HG03457 (cell line): ENCODE results near the gene PDE1A.

Experiments
- ATAC-seq: cut with Tn5 transposase; IDR thresholded peaks from one replicate; pipeline ENCODE4 v1.9.1; 2021; ENCODE audit warnings: moderate number of reproducible peaks; ENCODE audit not compliant: unreplicated experiment

Gene PDE1A

GRCh38 chr2:182426918-182427240, at the start of gene PDE1A:
PDE1A (minus strand) TSS chr2:182427036.
- no peak for ATAC-seq

GRCh38 chr2:182473635-182474034, 46.8 kb upstream of the PDE1A start:
- ATAC-seq, result no peak

- ATAC-seq, result no peak
Observed at GRCh38 chr2:182463760-182464159, 36.9 kb upstream of the PDE1A start.

- ATAC-seq, result no peak
Observed at GRCh38 chr2:182456784-182457183, 29.9 kb upstream of the PDE1A start.

GRCh38 chr2:182452456-182452990, 25.7 kb upstream of the PDE1A start:
- no peak for ATAC-seq

GRCh38 chr2:182448371-182448770, 21.5 kb upstream of the PDE1A start:
- ATAC-seq, result no peak

GRCh38 chr2:182447863-182448262, 21.0 kb upstream of the PDE1A start:
- no peak for ATAC-seq

GRCh38 chr2:182447163-182447562, 20.3 kb upstream of the PDE1A start:
- no peak for ATAC-seq

- no peak for ATAC-seq
Observed at GRCh38 chr2:182446087-182446486, 19.3 kb upstream of the PDE1A start.

GRCh38 chr2:182445391-182445965, 18.6 kb upstream of the PDE1A start:
- no peak for ATAC-seq

GRCh38 chr2:182444806-182445205, 18.0 kb upstream of the PDE1A start:
- no peak for ATAC-seq

GRCh38 chr2:182444170-182444569, 17.3 kb upstream of the PDE1A start:
- peak; percentile 56 for ATAC-seq

GRCh38 chr2:182436252-182436651, 9.4 kb upstream of the PDE1A start:
- ATAC-seq, result no peak

GRCh38 chr2:182435754-182436153, 8.9 kb upstream of the PDE1A start:
- no peak for ATAC-seq

GRCh38 chr2:182432051-182432450, 5.2 kb upstream of the PDE1A start:
- no peak for ATAC-seq

- no peak for ATAC-seq
Observed at GRCh38 chr2:182428476-182428875, 1.6 kb upstream of the PDE1A start.

- no peak for ATAC-seq
Observed at GRCh38 chr2:182426082-182426917, 536 bp downstream of the PDE1A start.

GRCh38 chr2:182422864-182423263, 4.0 kb downstream of the PDE1A start:
- no peak for ATAC-seq

GRCh38 chr2:182420669-182421068, 6.2 kb downstream of the PDE1A start:
- no peak for ATAC-seq

GRCh38 chr2:182416861-182417260, 10.0 kb downstream of the PDE1A start:
- ATAC-seq, result no peak

- ATAC-seq, result no peak
Observed at GRCh38 chr2:182416191-182416590, 10.6 kb downstream of the PDE1A start.

GRCh38 chr2:182415771-182416170, 11.1 kb downstream of the PDE1A start:
- ATAC-seq, result no peak
